ENCODE results near the gene IGFBP7.

The IGFBP7 gene, protein sequence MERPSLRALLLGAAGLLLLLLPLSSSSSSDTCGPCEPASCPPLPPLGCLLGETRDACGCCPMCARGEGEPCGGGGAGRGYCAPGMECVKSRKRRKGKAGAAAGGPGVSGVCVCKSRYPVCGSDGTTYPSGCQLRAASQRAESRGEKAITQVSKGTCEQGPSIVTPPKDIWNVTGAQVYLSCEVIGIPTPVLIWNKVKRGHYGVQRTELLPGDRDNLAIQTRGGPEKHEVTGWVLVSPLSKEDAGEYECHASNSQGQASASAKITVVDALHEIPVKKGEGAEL

GRCh38 chr4:57109847-57110639, at the start of gene IGFBP7:
IGFBP7 (minus strand) TSS chr4:57110385; CDS start chr4:57110351, 34 bp downstream.
- peak; percentile 70 for DNase-seq

GRCh38 chr4:57159866-57160265, 49.7 kb upstream of the IGFBP7 start:
- DNase-seq = no peak

DNA sequence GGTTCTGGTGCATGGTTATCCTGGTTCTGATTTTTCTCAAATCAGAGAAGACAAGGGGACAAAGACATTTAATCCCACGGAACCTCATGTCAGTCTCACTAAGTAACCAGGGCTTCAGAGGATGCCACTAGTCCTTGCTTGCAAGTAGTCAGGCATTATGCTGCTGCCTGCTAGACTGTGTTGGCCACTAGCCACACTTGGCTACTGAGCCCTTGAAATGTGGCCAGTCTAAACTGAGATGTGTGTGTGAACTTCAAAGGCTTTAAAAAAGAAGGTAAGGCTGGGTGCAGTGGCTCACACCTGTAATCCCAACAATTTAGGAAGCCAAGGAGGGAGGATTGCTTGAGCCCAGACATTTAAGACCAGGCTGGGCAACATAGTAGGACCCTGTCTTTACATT, 48.6 kb upstream of the IGFBP7 start:
- DNase-seq = no peak

DNA sequence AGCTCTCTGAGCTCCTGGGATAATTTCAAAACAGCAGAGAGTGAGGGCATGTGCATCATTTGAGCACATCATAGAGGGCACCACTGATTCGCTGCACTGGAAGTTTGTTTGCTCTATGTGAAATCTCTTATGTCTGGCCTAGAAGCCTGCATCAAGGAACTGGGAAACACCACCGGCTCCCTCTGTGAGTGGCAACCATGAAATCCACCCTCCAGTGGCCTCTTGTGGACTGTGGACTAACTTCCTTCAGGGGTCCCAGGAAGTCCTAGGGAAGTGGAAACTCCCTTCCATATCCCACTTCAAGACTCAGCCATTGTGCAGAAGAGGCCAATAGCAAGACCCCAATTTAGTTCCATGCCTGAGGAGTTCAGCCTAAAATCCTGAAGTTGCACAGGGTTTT, 48.0 kb upstream of the IGFBP7 start:
- no peak for DNase-seq

- no peak for DNase-seq
These were observed 47.5 kb upstream of the IGFBP7 start for GRCh38 chr4:57157596-57158137.

GRCh38 chr4:57156242-57156990, 46.2 kb upstream of the IGFBP7 start:
- DNase-seq = no peak

- DNase-seq = no peak
These were observed 44.7 kb upstream of the IGFBP7 start for GRCh38 chr4:57154926-57155325.

DNA sequence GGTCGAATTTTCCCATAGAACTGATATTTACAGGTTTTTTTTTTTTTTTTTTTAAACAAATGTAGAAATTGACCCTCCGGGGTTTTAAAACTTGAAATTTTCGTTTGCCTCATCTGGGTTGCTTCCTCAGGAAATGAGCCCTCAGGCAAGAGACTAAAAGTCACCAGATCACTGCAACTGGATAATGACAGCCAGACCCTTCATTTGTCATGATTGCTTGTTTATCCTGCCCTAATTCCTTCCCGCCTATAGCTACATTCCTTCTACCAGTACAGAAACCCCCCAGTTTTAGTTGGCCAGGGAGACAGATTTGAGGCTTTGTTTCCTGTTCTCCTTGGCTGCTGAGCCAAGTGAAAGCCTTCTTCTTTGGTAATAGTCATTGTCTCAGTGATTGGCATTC, 44.0 kb upstream of the IGFBP7 start:
- DNase-seq = no peak

DNA sequence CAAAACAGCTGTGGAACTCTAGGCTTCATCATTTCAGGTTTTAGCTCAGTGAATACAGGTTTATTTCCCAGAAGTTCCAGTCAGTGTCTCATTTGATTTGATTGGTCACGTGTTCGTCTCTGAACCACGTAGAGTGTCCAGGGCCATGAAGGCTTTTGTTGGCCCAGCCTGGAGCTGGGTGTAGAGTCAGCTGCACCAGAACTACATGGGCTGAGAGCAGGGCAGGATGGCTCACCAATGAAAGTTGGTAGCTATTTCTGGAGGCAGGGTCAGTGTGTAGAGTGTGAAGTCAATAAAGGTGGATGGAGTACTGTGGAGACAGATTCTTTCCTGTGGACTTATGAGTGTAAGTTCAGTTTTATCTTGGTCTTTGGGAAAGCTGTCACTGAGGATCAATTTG, 43.0 kb upstream of the IGFBP7 start:
- no peak for DNase-seq

GRCh38 chr4:57151481-57151880, 41.3 kb upstream of the IGFBP7 start:
- DNase-seq = no peak

GRCh38 chr4:57149833-57150232, 39.6 kb upstream of the IGFBP7 start:
- DNase-seq = no peak

GRCh38 chr4:57148831-57149505, 38.8 kb upstream of the IGFBP7 start:
- no peak for DNase-seq

- no peak for DNase-seq
These were observed 38.0 kb upstream of the IGFBP7 start for GRCh38 chr4:57148177-57148576.

DNA sequence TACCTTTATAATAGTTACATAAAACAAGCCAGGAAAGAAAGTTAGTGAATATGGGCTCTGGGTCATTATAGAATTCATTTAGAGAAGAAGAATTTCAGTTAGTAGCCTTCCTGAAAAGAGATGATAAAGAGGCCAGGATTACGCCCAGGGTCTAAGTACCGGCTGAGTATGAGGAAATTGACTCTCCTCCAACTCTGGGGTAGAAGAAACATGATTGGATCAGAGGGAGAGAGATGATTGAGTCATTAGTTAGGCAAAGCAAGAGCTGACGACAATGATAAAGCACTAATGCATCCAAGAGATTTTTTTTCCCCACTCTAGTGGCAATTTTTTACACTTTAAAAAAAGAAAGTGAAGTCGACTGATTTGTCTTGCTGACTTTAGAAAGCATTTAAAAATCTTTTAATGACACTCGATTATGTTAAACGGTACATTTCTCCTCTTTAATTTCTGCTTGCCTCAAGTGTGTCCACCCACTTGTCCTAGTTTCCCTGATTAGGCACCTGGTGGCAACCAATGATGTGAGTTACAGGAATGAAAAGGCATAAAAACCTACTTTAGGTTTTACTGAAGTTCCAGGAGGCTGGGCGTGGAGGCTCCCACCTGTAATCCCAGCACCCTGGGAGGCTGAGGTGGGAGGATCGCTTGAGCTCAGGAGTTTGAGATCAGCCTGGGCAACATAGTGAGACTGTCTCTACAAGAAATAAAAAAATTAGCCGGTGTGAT, 37.3 kb upstream of the IGFBP7 start:
- DNase-seq = no peak

- no peak for DNase-seq
These were observed 36.3 kb upstream of the IGFBP7 start for GRCh38 chr4:57146444-57146843.

GRCh38 chr4:57144466-57144865, 34.3 kb upstream of the IGFBP7 start:
- no peak for DNase-seq

DNA sequence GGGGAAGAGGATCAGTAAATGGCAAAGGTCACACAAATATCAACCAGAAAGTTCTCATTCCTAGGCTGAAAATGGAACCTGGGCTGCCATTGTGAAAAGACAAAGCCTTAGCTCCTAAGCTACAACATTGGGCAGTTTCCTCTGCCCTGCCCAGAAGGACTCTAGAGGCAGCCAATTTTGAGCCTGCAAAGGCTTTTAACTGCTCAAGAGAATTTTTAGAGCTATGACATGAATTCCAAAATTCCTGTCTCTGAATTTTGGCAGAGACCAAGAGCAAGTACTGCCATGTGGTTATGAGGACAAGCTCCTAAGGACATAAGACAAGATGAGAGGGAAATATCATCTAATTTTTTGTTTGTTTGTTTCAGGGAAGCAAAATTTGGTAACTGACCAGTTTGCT, 29.6 kb upstream of the IGFBP7 start:
- no peak for DNase-seq

- DNase-seq = no peak
These were observed 27.1 kb upstream of the IGFBP7 start for GRCh38 chr4:57137261-57137660.

GRCh38 chr4:57136281-57136680, 26.1 kb upstream of the IGFBP7 start:
- DNase-seq = no peak

- no peak for DNase-seq
These were observed 22.6 kb upstream of the IGFBP7 start for GRCh38 chr4:57132743-57133137.

GRCh38 chr4:57131849-57132742, 21.9 kb upstream of the IGFBP7 start:
- no peak for DNase-seq
